Astrocyte (in vitro differentiated cells and primary cell): Measurements from ENCODE around the gene TTLL5. TPM values are rescaled to one million over a fixed set of nuclear protein-coding genes. Genes with fewer than 3 reads are reported as not detected.

Source experiments
- DNase-seq: peaks from one replicate; pipeline ENCODE4 v3.0.0-alpha.2; 2010; ENCODE audit warnings: low read depth
- FAIRE-seq: peaks from 2 replicates; lab custom pipeline; 2011; peaks lifted over from hg19 to GRCh38; lab: Jason Lieb, UNC
- H2AFZ ChIP-seq: 2 replicates; pipeline ENCODE4 v1.6.0; 2012; ENCODE audit warnings: low read depth, low read length, inconsistent platforms
- H3K27ac ChIP-seq: 2 replicates; pipeline ENCODE4 v1.5.1; 2011; ENCODE audit warnings: low read depth, low read length, inconsistent platforms
- H3K27me3 ChIP-seq: 2 replicates; pipeline ENCODE4 v1.6.0; 2011; ENCODE audit warnings: low read length, inconsistent platforms; ENCODE audit not compliant: insufficient read depth
- H3K36me3 ChIP-seq: 2 replicates; pipeline ENCODE4 v1.5.1; 2011; ENCODE audit warnings: low read length, inconsistent platforms; ENCODE audit not compliant: insufficient read depth
- H3K4me1 ChIP-seq: 2 replicates; pipeline ENCODE4 v1.5.1; 2011; ENCODE audit warnings: low read length, inconsistent platforms; ENCODE audit not compliant: insufficient read depth
- H3K4me2 ChIP-seq: 2 replicates; pipeline ENCODE4 v1.6.0; 2012; ENCODE audit warnings: low read length, inconsistent platforms
- H3K4me3 ChIP-seq: 2 replicates; pipeline ENCODE4 v1.5.1; 2011; ENCODE audit warnings: low read depth, mild to moderate bottlenecking, low read length, inconsistent platforms; ENCODE audit not compliant: insufficient read depth
- H3K79me2 ChIP-seq: 2 replicates; pipeline ENCODE4 v1.6.0; 2012; ENCODE audit warnings: mild to moderate bottlenecking, low read length, inconsistent platforms; ENCODE audit not compliant: insufficient read depth
- H3K9ac ChIP-seq: 2 replicates; pipeline ENCODE4 v1.6.0; 2012; ENCODE audit warnings: mild to moderate bottlenecking, low read length, inconsistent platforms
- H3K9me3 ChIP-seq: 2 replicates; pipeline ENCODE4 v1.5.1; 2012; ENCODE audit warnings: low read depth, mild to moderate bottlenecking, low read length, inconsistent platforms; ENCODE audit not compliant: insufficient read depth
- H4K20me1 ChIP-seq: 2 replicates; pipeline ENCODE4 v1.6.0; 2012; ENCODE audit warnings: low read length, inconsistent platforms; ENCODE audit not compliant: insufficient read depth
- H3K27ac Mint-ChIP-seq: one replicate; pipeline ENCODE4 v1.8.0; 2021; ENCODE audit warnings: mild to moderate bottlenecking, mixed read lengths; ENCODE audit not compliant: unreplicated experiment
- H3K27me3 Mint-ChIP-seq: one replicate; pipeline ENCODE4 v1.8.0; 2021; ENCODE audit warnings: low read depth, mixed read lengths; ENCODE audit not compliant: unreplicated experiment
- H3K36me3 Mint-ChIP-seq: one replicate; pipeline ENCODE4 v1.8.0; 2021; ENCODE audit warnings: low read depth, mixed read lengths; ENCODE audit not compliant: unreplicated experiment
- H3K4me1 Mint-ChIP-seq: one replicate; pipeline ENCODE4 v1.8.0; 2021; ENCODE audit warnings: low read depth, mixed read lengths; ENCODE audit not compliant: unreplicated experiment
- H3K4me3 Mint-ChIP-seq: one replicate; pipeline ENCODE4 v1.8.0; 2021; ENCODE audit warnings: mild to moderate bottlenecking, moderate library complexity, mixed read lengths; ENCODE audit not compliant: unreplicated experiment
- H3K9me3 Mint-ChIP-seq: one replicate; pipeline ENCODE4 v1.8.0; 2021; ENCODE audit warnings: mild to moderate bottlenecking, mixed read lengths; ENCODE audit not compliant: unreplicated experiment
- CTCF ChIP-seq: IDR thresholded peaks from 2 replicates; pipeline ENCODE4 v1.5.1; 2011; ENCODE audit warnings: low read depth, mild to moderate bottlenecking, inconsistent platforms, low read length, moderate library complexity; ENCODE audit not compliant: insufficient read depth
- EZH2 ChIP-seq: IDR thresholded peaks from 2 replicates; pipeline ENCODE4 v1.6.1; 2012; ENCODE audit warnings: mild to moderate bottlenecking, low read length, inconsistent platforms; ENCODE audit not compliant: insufficient read depth
- total RNA-seq: library from RNA; stranded (reverse); gene quantifications from 2 replicates; pipeline ENCODE4 v1.2.1, GENCODE V29; 2021

Gene TTLL5
- total RNA-seq, 1 donor from 2014 or later = 24.0 TPM

DNA sequence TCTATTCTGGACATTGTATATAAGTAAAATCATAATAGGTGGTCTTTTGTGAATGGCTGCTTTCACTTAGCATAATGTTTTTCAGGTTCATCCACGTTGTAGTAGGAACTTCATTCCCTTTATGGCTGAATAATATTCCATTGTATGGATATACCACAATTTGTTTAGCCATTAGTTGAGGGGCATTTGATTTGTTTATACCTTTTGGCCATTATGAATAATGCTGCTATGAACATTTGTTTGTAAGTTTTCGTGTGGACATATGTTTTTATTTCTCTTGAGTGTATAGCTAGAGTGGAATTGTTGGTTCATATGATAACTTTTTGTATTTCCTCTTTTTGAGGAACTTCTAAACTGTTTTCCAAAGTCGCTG is 123.3 kb downstream of the TTLL5 start:
- Histone ChIP-seq H3K9ac (no peak overlapping the region), H3K27ac (no peak overlapping the region), H3K9me3 (no peaks in the 10 kb centered on the region), H3K4me3 (no peak overlapping the region), H2AFZ (no peak overlapping the region), H3K4me2 (no peak overlapping the region), H3K36me3 (peaks cover 16% of the 10 kb centered on the region), H3K27me3 (no peaks in the 10 kb centered on the region), H4K20me1 (no peaks in the 10 kb centered on the region), H3K79me2 (no peaks in the 10 kb centered on the region), H3K4me1 (no peaks in the 10 kb centered on the region)
- DNase-seq (no peak), FAIRE-seq (peak; percentile 32)
- H3K9me3 Mint-ChIP-seq = no peaks in the 10 kb centered on the region
- peaks cover 12% of the 10 kb centered on the region for H3K36me3 Mint-ChIP-seq
- no peaks in the 10 kb centered on the region for H3K27me3 Mint-ChIP-seq
- H3K4me3 Mint-ChIP-seq = no peak overlapping the region
- peaks cover 10% of the 10 kb centered on the region for H3K4me1 Mint-ChIP-seq
- no peak overlapping the region for H3K27ac Mint-ChIP-seq
- TF ChIP-seq CTCF (no peak), EZH2 (no peak)

GRCh38 chr14:75793806-75794205 is 132.8 kb downstream of the TTLL5 start:
- no peak overlapping the region for H3K27ac Mint-ChIP-seq
- no peak for DNase-seq

More at GRCh38 chr14:75793806-75794205, 132.8 kb downstream of the TTLL5 start:
- no peaks in the 10 kb centered on the region for H3K9me3 ChIP-seq
- H3K27ac ChIP-seq = no peak overlapping the region
- Mint-ChIP-seq H3K36me3 (peaks cover 20% of the 10 kb centered on the region), H3K4me3 (no peak overlapping the region), H3K4me1 (peaks cover 7% of the 10 kb centered on the region), H3K27me3 (no peaks in the 10 kb centered on the region), H3K9me3 (peaks cover 4% of the 10 kb centered on the region)
- H3K4me2 ChIP-seq = no peak overlapping the region
- no peaks in the 10 kb centered on the region for H3K4me1 ChIP-seq
- H3K36me3 ChIP-seq = no peaks in the 10 kb centered on the region
- no peaks in the 10 kb centered on the region for H4K20me1 ChIP-seq
- no peak overlapping the region for H3K9ac ChIP-seq
- H3K27me3 ChIP-seq = no peaks in the 10 kb centered on the region
- H3K4me3 ChIP-seq = no peak overlapping the region
- TF ChIP-seq EZH2 = no peak
- TF ChIP-seq CTCF = peak; percentile 6
- FAIRE-seq = no peak
- no peaks in the 10 kb centered on the region for H3K79me2 ChIP-seq
- H2AFZ ChIP-seq = no peak overlapping the region
